HG03159 (cell line): Measurements from ENCODE around the gene ANO6.
"Not testable (repeated sequence)": the region's sequence is repeated elsewhere in the genome, so short reads cannot be mapped to it uniquely, and the experiment has no call there.

Source experiments
- ATAC-seq: cut with Tn5 transposase; IDR thresholded peaks from one replicate; pipeline ENCODE4 v1.9.1; 2021; ENCODE audit warnings: mild to moderate bottlenecking, moderate library complexity; ENCODE audit not compliant: unreplicated experiment

ANO6 gene

GRCh38 chr12:45215419-45216229 is at the start of gene ANO6:
TSS of gene ANO6 (plus strand) at chr12:45216095. CDS start at chr12:45216322, 227 bp downstream.
- ATAC-seq, result peak; percentile 64

GRCh38 chr12:45168976-45169375 is 46.9 kb upstream of the ANO6 start:
- no peak for ATAC-seq

GRCh38 chr12:45170456-45171042 is 45.3 kb upstream of the ANO6 start:
- ATAC-seq, result peak; percentile 79

GRCh38 chr12:45173293-45173692 is 42.6 kb upstream of the ANO6 start:
- ATAC-seq, result not testable (repeated sequence)

GRCh38 chr12:45174595-45174994 is 41.3 kb upstream of the ANO6 start:
- ATAC-seq, result no peak

GRCh38 chr12:45178771-45179170 is 37.1 kb upstream of the ANO6 start:
- ATAC-seq, result no peak

GRCh38 chr12:45182511-45182910 is 33.4 kb upstream of the ANO6 start:
- ATAC-seq, result no peak

GRCh38 chr12:45183246-45183645 is 32.6 kb upstream of the ANO6 start:
- no peak for ATAC-seq

GRCh38 chr12:45184147-45184963 is 31.5 kb upstream of the ANO6 start:
- ATAC-seq, result no peak

- no peak for ATAC-seq
These were observed 29.1 kb upstream of the ANO6 start for GRCh38 chr12:45186762-45187161.

- no peak for ATAC-seq
These were observed 26.0 kb upstream of the ANO6 start for GRCh38 chr12:45189766-45190403.

- no peak for ATAC-seq
These were observed 24.7 kb upstream of the ANO6 start for GRCh38 chr12:45191239-45191638.

GRCh38 chr12:45192707-45193106 is 23.2 kb upstream of the ANO6 start:
- no peak for ATAC-seq

GRCh38 chr12:45200491-45201043 is 15.3 kb upstream of the ANO6 start:
- ATAC-seq, result no peak

- ATAC-seq, result no peak
These were observed 12.1 kb upstream of the ANO6 start for GRCh38 chr12:45203767-45204166.

- ATAC-seq, result no peak
These were observed 11.1 kb upstream of the ANO6 start for GRCh38 chr12:45204757-45205156.

GRCh38 chr12:45205165-45205825 is 10.6 kb upstream of the ANO6 start:
- ATAC-seq, result peak; percentile 80

- ATAC-seq, result no peak
These were observed 7.0 kb upstream of the ANO6 start for GRCh38 chr12:45208604-45209487.

- no peak for ATAC-seq
These were observed 6.1 kb upstream of the ANO6 start for GRCh38 chr12:45209784-45210183.
